ENCODE measurements around the gene CLDN1. TPM values are rescaled to one million over a fixed set of nuclear protein-coding genes. Genes with fewer than 3 reads are reported as not detected.

Gene CLDN1
- total RNA-seq, 1 experiment from 2014 or later: 38.9 TPM

- Histone ChIP-seq H3K4me1 (no peaks in the 10 kb centered on the region), H3K36me3 (ENCODE audit: control insufficient read depth, insufficient read depth, low read length) (no peaks in the 10 kb centered on the region), H3K9me3 (no peaks in the 10 kb centered on the region), H3K4me3 (ENCODE audit: low read depth, low read length) (no peak overlapping the region), H3K27me3 (replicated peaks; ENCODE audit: control insufficient read depth, insufficient read depth, low read length) (no peaks in the 10 kb centered on the region)
- intact Hi-C loops (cut with micrococcal nuclease; ENCODE audit: unreplicated experiment): no loop called here
- no TSS peak for BruUV-seq (replicated peaks)
- CTCF ChIA-PET: no interaction called here
- Mint-ChIP-seq H3K9me3 (ENCODE audit: unreplicated experiment) (no peaks in the 10 kb centered on the region), H3K4me3 (ENCODE audit: unreplicated experiment) (no peak overlapping the region), H3K4me1 (ENCODE audit: low read depth, unreplicated experiment) (no peaks in the 10 kb centered on the region), H3K27me3 (ENCODE audit: insufficient read depth, unreplicated experiment) (no peaks in the 10 kb centered on the region), H3K27ac (ENCODE audit: unreplicated experiment) (no peak overlapping the region), H3K36me3 (ENCODE audit: insufficient read depth, unreplicated experiment) (no peaks in the 10 kb centered on the region)
- POLR2A ChIA-PET: no interaction called here
- TF ChIP-seq CTCF (IDR thresholded peaks at IDR 0.05; ENCODE audit: insufficient read depth in 1 of 2, low read depth in 1 of 2, low read length in 1 of 2, severe bottlenecking in 1 of 2, unreplicated experiment in 1 of 2): no peak
- DNase-seq: no peak
These were observed 60.5 kb downstream of the CLDN1 start for GRCh38 chr3:190261740-190262139.

- intact Hi-C loops (cut with micrococcal nuclease; ENCODE audit: unreplicated experiment): no loop called here
- H3K27ac Mint-ChIP-seq (ENCODE audit: unreplicated experiment): no peak overlapping the region
- H3K9me3 Mint-ChIP-seq (ENCODE audit: unreplicated experiment): no peaks in the 10 kb centered on the region
These were observed 61.2 kb downstream of the CLDN1 start for GRCh38 chr3:190261015-190261414.

GRCh38 chr3:190260301-190260700 is 61.9 kb downstream of the CLDN1 start:
- H3K36me3 ChIP-seq (ENCODE audit: control insufficient read depth, insufficient read depth, low read length): no peaks in the 10 kb centered on the region
- no peak for TF ChIP-seq CTCF (IDR thresholded peaks at IDR 0.05; ENCODE audit: insufficient read depth in 1 of 2, low read depth in 1 of 2, low read length in 1 of 2, severe bottlenecking in 1 of 2, unreplicated experiment in 1 of 2)
- DNase-seq: no peak
- Mint-ChIP-seq H3K27me3 (ENCODE audit: insufficient read depth, unreplicated experiment) (no peaks in the 10 kb centered on the region), H3K4me3 (ENCODE audit: unreplicated experiment) (no peak overlapping the region), H3K27ac (ENCODE audit: unreplicated experiment) (no peak overlapping the region), H3K9me3 (ENCODE audit: unreplicated experiment) (no peaks in the 10 kb centered on the region), H3K36me3 (ENCODE audit: insufficient read depth, unreplicated experiment) (no peaks in the 10 kb centered on the region), H3K4me1 (ENCODE audit: low read depth, unreplicated experiment) (no peaks in the 10 kb centered on the region)
- intact Hi-C loops (cut with micrococcal nuclease; ENCODE audit: unreplicated experiment): no loop called here
- no peak overlapping the region for H3K4me3 ChIP-seq (ENCODE audit: low read depth, low read length)
- BruUV-seq (replicated peaks): no TSS peak
- H3K9me3 ChIP-seq: no peaks in the 10 kb centered on the region
- no peaks in the 10 kb centered on the region for H3K27me3 ChIP-seq (replicated peaks; ENCODE audit: control insufficient read depth, insufficient read depth, low read length)
- no peaks in the 10 kb centered on the region for H3K4me1 ChIP-seq
- POLR2A ChIA-PET: no interaction called here
- CTCF ChIA-PET: no interaction called here

More at GRCh38 chr3:190261015-190261414, 61.2 kb downstream of the CLDN1 start:
- Histone ChIP-seq H3K27me3 (replicated peaks; ENCODE audit: control insufficient read depth, insufficient read depth, low read length) (no peaks in the 10 kb centered on the region), H3K4me1 (no peaks in the 10 kb centered on the region), H3K36me3 (ENCODE audit: control insufficient read depth, insufficient read depth, low read length) (no peaks in the 10 kb centered on the region), H3K4me3 (ENCODE audit: low read depth, low read length) (no peak overlapping the region), H3K9me3 (no peaks in the 10 kb centered on the region)
- Mint-ChIP-seq H3K4me3 (ENCODE audit: unreplicated experiment) (no peak overlapping the region), H3K4me1 (ENCODE audit: low read depth, unreplicated experiment) (no peaks in the 10 kb centered on the region), H3K36me3 (ENCODE audit: insufficient read depth, unreplicated experiment) (no peaks in the 10 kb centered on the region), H3K27me3 (ENCODE audit: insufficient read depth, unreplicated experiment) (no peaks in the 10 kb centered on the region)
- ChIA-PET CTCF (no interaction called here), POLR2A (no interaction called here)
- no TSS peak for BruUV-seq (replicated peaks)
- DNase-seq: no peak
- no peak for TF ChIP-seq CTCF (IDR thresholded peaks at IDR 0.05; ENCODE audit: insufficient read depth in 1 of 2, low read depth in 1 of 2, low read length in 1 of 2, severe bottlenecking in 1 of 2, unreplicated experiment in 1 of 2)
